HepG2 (cell line): Measurements from ENCODE around the gene MYADML2. TPM values are rescaled to one million over a fixed set of nuclear protein-coding genes. Genes with fewer than 3 reads are reported as not detected.

Source experiments
- ATAD3A ChIP-seq: sonication (generic); formaldehyde crosslinking; IDR thresholded peaks from 2 replicates; pipeline ENCODE4 v1.4.0; 2020; ENCODE audit warnings: missing genetic modification reagents
- CHD2 ChIP-seq: IDR thresholded peaks from 2 replicates; pipeline ENCODE4 v1.6.1; 2011; ENCODE audit warnings: low read depth, low read length, improper control_type of control experiment
- DPF2 ChIP-seq: sonication (generic); formaldehyde crosslinking; IDR thresholded peaks from 2 replicates; pipeline ENCODE4 v1.4.0; 2020; ENCODE audit warnings: mild to moderate bottlenecking, low read depth, missing genetic modification reagents, borderline replicate concordance
- HMGXB4 ChIP-seq, 2 experiments: sonication (generic) in 1 of 2; formaldehyde crosslinking in 1 of 2; IDR thresholded peaks; 2 replicates each; pipeline versions ENCODE4 v1.4.0 to v1.6.1; 2018 to 2020; ENCODE audit warnings: missing genetic modification reagents in 2 of 2, borderline replicate concordance in 1 of 2, low read depth in 1 of 2, mild to moderate bottlenecking in 1 of 2, missing biosample characterization in 1 of 2
- KDM3A ChIP-seq: IDR thresholded peaks from 2 replicates; pipeline ENCODE4 v1.6.1; 2018; ENCODE audit warnings: low read depth, missing compliant biosample characterization
- MAZ ChIP-seq, 2 experiments: sonication (generic) in 1 of 2; formaldehyde crosslinking in 1 of 2; IDR thresholded peaks; 2 replicates each; pipeline versions ENCODE4 v1.5.0 to v1.6.1; 2012 to 2020; ENCODE audit warnings: low read depth in 2 of 2, mild to moderate bottlenecking in 2 of 2, borderline replicate concordance in 1 of 2, improper control_type of control experiment in 1 of 2, low read length in 1 of 2, missing genetic modification reagents in 1 of 2, moderate library complexity in 1 of 2
- MXD4 ChIP-seq: IDR thresholded peaks from 2 replicates; pipeline ENCODE4 v1.6.1; 2016; ENCODE audit warnings: mild to moderate bottlenecking, missing biosample characterization, missing genetic modification reagents
- PRDM10 ChIP-seq: sonication (generic); formaldehyde crosslinking; IDR thresholded peaks from 2 replicates; pipeline ENCODE4 v1.4.0; 2020; ENCODE audit warnings: low read depth, missing genetic modification reagents
- RELA ChIP-seq: sonication (generic); formaldehyde crosslinking; IDR thresholded peaks from 2 replicates; pipeline ENCODE4 v1.4.0; 2020; ENCODE audit warnings: missing genetic modification reagents
- SCMH1 ChIP-seq: sonication (generic); formaldehyde crosslinking; IDR thresholded peaks from 2 replicates; pipeline ENCODE4 v1.9.0; 2021; ENCODE audit warnings: missing genetic modification reagents, mild to moderate bottlenecking, borderline replicate concordance
- TBX3 ChIP-seq: fragments of 450-650 bp; IDR thresholded peaks from 2 replicates; pipeline ENCODE4 v1.6.1; 2017; ENCODE audit warnings: antibody characterized with exemption, mild to moderate bottlenecking, inconsistent platforms, borderline replicate concordance
- ZKSCAN1 ChIP-seq: fragments of 150-350 bp; IDR thresholded peaks from 2 replicates; pipeline ENCODE4 v1.6.1; 2014; ENCODE audit warnings: low read length
- ZNF326 ChIP-seq: sonication (generic); formaldehyde crosslinking; IDR thresholded peaks from 2 replicates; pipeline ENCODE4 v1.4.0; 2020; ENCODE audit warnings: missing genetic modification reagents, borderline replicate concordance
- ZNF343 ChIP-seq: sonication (generic); formaldehyde crosslinking; IDR thresholded peaks from 2 replicates; pipeline ENCODE4 v1.4.0; 2020; ENCODE audit warnings: mild to moderate bottlenecking, missing genetic modification reagents
- ZSCAN25 ChIP-seq: sonication (generic); formaldehyde crosslinking; IDR thresholded peaks from 2 replicates; pipeline ENCODE4 v1.8.0; 2022; ENCODE audit warnings: mild to moderate bottlenecking, missing genetic modification reagents
- polyA plus RNA-seq, 8 experiments: library from polyadenylated mRNA; depleted of rRNA in 3 of 8; stranded (reverse) in 7 of 8; unstranded in 1 of 8; fragments of >200 nt; fragmentation: Illumina TruSeq in 4 of 8; extraction: Trizol in 4 of 8; gene quantifications; 2 replicates each; pipeline versions ENCODE4 v1.2.1 to v1.2.3, GENCODE V29; 2011 to 2016; ENCODE audit warnings: low read depth in 4 of 8, missing spikeins in 1 of 8, mixed read lengths in 1 of 8; ENCODE audit not compliant: insufficient read depth in 1 of 8
- total RNA-seq, 5 experiments: library from RNA; depleted of rRNA; stranded (reverse); fragments of >200 nt; fragmentation: Illumina TruSeq; extraction: Trizol; gene quantifications; 2 replicates each; pipeline ENCODE4 v1.2.3, GENCODE V29; 2016; ENCODE audit warnings: low read depth in 1 of 5
- TF ChIP-seq, protein P1 (sequence below): sonication (generic); formaldehyde crosslinking; IDR thresholded peaks from 2 replicates; pipeline ENCODE4 v1.8.0; 2022; ENCODE audit warnings: low read depth, missing genetic modification reagents
- TF ChIP-seq, protein P2 (sequence below): sonication (generic); formaldehyde crosslinking; IDR thresholded peaks from 2 replicates; pipeline ENCODE4 v1.5.1; 2020; ENCODE audit warnings: missing genetic modification reagents, mild to moderate bottlenecking, borderline replicate concordance

The MYADML2 gene
- total and polyA plus RNA-seq, 2 of the 13 experiments (the other 11 are each of a cell fraction or from before 2014, with no cell fraction given) = not detected

- no peak for TF ChIP-seq CHD2
- no peak for TF ChIP-seq RELA (CRISPR knock-in tag)
- peak; percentile 17; the same call in 1 of the 2 replicates for TF ChIP-seq ZNF343 (CRISPR knock-in tag)
- TF ChIP-seq ZKSCAN1 = no peak
- 0 out of 2 replicates have a peak, but pooled peaks have one; percentile 46 for TF ChIP-seq MXD4
- TF ChIP-seq KDM3A (CRISPR knock-in tag) = no peak; the same call in 1 of the 2 replicates
- TF ChIP-seq SCMH1 (CRISPR knock-in tag) = no peak
- no peak for TF ChIP-seq MAZ (IDR thresholded peaks at IDR 0.05; ENCODE audit: borderline replicate concordance, low read depth, low read length)
- TF ChIP-seq MAZ (CRISPR knock-in tag; IDR thresholded peaks at IDR 0.05; ENCODE audit: low read depth) = no peak; the same call in none of the 2 replicates
- TF ChIP-seq, protein P1, sequence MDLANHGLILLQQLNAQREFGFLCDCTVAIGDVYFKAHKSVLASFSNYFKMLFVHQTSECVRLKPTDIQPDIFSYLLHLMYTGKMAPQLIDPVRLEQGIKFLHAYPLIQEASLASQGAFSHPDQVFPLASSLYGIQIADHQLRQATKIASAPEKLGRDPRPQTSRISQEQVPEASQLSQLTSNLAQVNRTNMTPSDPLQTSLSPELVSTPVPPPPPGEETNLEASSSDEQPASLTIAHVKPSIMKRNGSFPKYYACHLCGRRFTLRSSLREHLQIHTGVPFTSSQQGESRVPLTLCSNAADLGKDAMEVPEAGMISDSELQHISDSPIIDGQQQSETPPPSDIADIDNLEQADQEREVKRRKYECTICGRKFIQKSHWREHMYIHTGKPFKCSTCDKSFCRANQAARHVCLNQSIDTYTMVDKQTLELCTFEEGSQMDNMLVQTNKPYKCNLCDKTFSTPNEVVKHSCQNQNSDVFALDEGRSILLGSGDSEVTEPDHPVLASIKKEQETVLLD (CRISPR knock-in tag) = no peak
- TF ChIP-seq ZSCAN25 (CRISPR knock-in tag) = no peak; the same call in 1 of the 2 replicates
- TF ChIP-seq PRDM10 = no peak
- peak; percentile 10 for TF ChIP-seq ZNF326 (CRISPR knock-in tag)
- TF ChIP-seq, protein P2, sequence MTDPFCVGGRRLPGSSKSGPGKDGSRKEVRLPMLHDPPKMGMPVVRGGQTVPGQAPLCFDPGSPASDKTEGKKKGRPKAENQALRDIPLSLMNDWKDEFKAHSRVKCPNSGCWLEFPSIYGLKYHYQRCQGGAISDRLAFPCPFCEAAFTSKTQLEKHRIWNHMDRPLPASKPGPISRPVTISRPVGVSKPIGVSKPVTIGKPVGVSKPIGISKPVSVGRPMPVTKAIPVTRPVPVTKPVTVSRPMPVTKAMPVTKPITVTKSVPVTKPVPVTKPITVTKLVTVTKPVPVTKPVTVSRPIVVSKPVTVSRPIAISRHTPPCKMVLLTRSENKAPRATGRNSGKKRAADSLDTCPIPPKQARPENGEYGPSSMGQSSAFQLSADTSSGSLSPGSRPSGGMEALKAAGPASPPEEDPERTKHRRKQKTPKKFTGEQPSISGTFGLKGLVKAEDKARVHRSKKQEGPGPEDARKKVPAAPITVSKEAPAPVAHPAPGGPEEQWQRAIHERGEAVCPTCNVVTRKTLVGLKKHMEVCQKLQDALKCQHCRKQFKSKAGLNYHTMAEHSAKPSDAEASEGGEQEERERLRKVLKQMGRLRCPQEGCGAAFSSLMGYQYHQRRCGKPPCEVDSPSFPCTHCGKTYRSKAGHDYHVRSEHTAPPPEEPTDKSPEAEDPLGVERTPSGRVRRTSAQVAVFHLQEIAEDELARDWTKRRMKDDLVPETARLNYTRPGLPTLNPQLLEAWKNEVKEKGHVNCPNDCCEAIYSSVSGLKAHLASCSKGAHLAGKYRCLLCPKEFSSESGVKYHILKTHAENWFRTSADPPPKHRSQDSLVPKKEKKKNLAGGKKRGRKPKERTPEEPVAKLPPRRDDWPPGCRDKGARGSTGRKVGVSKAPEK (CRISPR knock-in tag) = peak; percentile 75; the same call in 1 of the 2 replicates
- peak in 1 of 2 experiments; percentile 45; a peak in 2 of 4 replicates for TF ChIP-seq HMGXB4 (CRISPR knock-in tag; IDR thresholded peaks at IDR 0.05; ENCODE audit: borderline replicate concordance in 1 of 2, low read depth in 1 of 2)
- TF ChIP-seq DPF2 (CRISPR knock-in tag) = no peak
- TF ChIP-seq ATAD3A (CRISPR knock-in tag) = no peak
- TF ChIP-seq TBX3 = no peak
These were observed 46.9 kb upstream of the MYADML2 start (continued) for GRCh38 chr17:81993729-81994592.
